Measurements from ENCODE around the gene TRIM14. TPM values are rescaled to one million over a fixed set of nuclear protein-coding genes. Genes with fewer than 3 reads are reported as not detected.

TRIM14 gene
- total RNA-seq, 1 experiment from 2014 or later: 34.5 TPM

- no peaks in the 10 kb centered on the region for H3K27me3 Mint-ChIP-seq (ENCODE audit: insufficient read depth, unreplicated experiment)
- H3K36me3 Mint-ChIP-seq (ENCODE audit: insufficient read depth, unreplicated experiment): peaks cover 40% of the 10 kb centered on the region
- peaks cover 22% of the 10 kb centered on the region for H3K4me1 ChIP-seq
- no peak for TF ChIP-seq CTCF (IDR thresholded peaks at IDR 0.05; ENCODE audit: insufficient read depth in 1 of 2, low read depth in 1 of 2, low read length in 1 of 2, severe bottlenecking in 1 of 2, unreplicated experiment in 1 of 2)
- peaks cover 9% of the 10 kb centered on the region for H3K36me3 ChIP-seq (ENCODE audit: control insufficient read depth, insufficient read depth, low read length)
- no peaks in the 10 kb centered on the region for H3K27me3 ChIP-seq (replicated peaks; ENCODE audit: control insufficient read depth, insufficient read depth, low read length)
- ChIA-PET POLR2A (no interaction called here), CTCF (interaction anchor here (1.0 to 1.1 kb wide), 2 partner anchors 11 to 13 kb away, joined by 3 to 4 read pairs; no protein-coding TSS in a partner anchor)
- no peaks in the 10 kb centered on the region for H3K9me3 Mint-ChIP-seq (ENCODE audit: unreplicated experiment)
- no peak overlapping the region for H3K27ac Mint-ChIP-seq (ENCODE audit: unreplicated experiment)
- no peak overlapping the region for H3K4me3 Mint-ChIP-seq (ENCODE audit: unreplicated experiment)
- no TSS peak for BruUV-seq (replicated peaks)
- intact Hi-C loops (cut with micrococcal nuclease; ENCODE audit: unreplicated experiment): no loop called here
- H3K4me3 ChIP-seq (ENCODE audit: low read depth, low read length): no peak overlapping the region
- no peak for DNase-seq
- peaks cover 17% of the 10 kb centered on the region for H3K4me1 Mint-ChIP-seq (ENCODE audit: low read depth, unreplicated experiment)
- H3K9me3 ChIP-seq: no peaks in the 10 kb centered on the region
Measured at GRCh38 chr9:98095401-98095800, 23.6 kb downstream of the TRIM14 start.

DNA sequence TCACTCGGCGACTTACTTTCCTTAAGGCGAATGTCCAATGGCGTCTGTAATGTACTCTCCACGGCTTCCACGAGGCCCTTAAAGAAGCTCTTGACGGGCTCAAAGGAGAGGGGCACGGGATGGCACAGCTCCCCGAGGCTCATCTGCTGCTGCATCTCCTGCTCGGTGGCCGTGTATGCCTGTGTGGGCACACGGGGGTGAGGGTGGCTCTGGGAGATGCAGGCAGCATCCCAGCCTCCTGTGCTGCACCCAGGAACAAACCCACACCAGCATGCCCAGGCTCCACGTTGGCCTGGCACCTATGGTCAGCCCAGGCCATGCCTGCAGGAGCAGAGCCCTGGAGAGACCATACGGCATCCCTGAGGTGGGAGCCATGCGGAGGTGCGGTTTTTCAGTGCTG lies 24.2 kb downstream of the TRIM14 start:
- Mint-ChIP-seq H3K27ac (ENCODE audit: unreplicated experiment) (no peak overlapping the region), H3K4me3 (ENCODE audit: unreplicated experiment) (no peak overlapping the region), H3K4me1 (ENCODE audit: low read depth, unreplicated experiment) (peaks cover 12% of the 10 kb centered on the region), H3K27me3 (ENCODE audit: insufficient read depth, unreplicated experiment) (no peaks in the 10 kb centered on the region), H3K9me3 (ENCODE audit: unreplicated experiment) (no peaks in the 10 kb centered on the region), H3K36me3 (ENCODE audit: insufficient read depth, unreplicated experiment) (peaks cover 40% of the 10 kb centered on the region)
- TF ChIP-seq CTCF (IDR thresholded peaks at IDR 0.05; ENCODE audit: insufficient read depth in 1 of 2, low read depth in 1 of 2, low read length in 1 of 2, severe bottlenecking in 1 of 2, unreplicated experiment in 1 of 2): no peak
- Histone ChIP-seq H3K36me3 (ENCODE audit: control insufficient read depth, insufficient read depth, low read length) (peaks cover 9% of the 10 kb centered on the region), H3K4me1 (peaks cover 16% of the 10 kb centered on the region), H3K9me3 (no peaks in the 10 kb centered on the region), H3K4me3 (ENCODE audit: low read depth, low read length) (no peak overlapping the region), H3K27me3 (replicated peaks; ENCODE audit: control insufficient read depth, insufficient read depth, low read length) (no peaks in the 10 kb centered on the region)
- no peak for DNase-seq
- POLR2A ChIA-PET: no interaction called here
- BruUV-seq (replicated peaks): no TSS peak
- CTCF ChIA-PET: interaction anchor here (1.0 to 1.1 kb wide), 2 partner anchors 10 to 12 kb away, joined by 3 to 4 read pairs; no protein-coding TSS in a partner anchor
- intact Hi-C loops (cut with micrococcal nuclease; ENCODE audit: unreplicated experiment): no loop called here

DNA sequence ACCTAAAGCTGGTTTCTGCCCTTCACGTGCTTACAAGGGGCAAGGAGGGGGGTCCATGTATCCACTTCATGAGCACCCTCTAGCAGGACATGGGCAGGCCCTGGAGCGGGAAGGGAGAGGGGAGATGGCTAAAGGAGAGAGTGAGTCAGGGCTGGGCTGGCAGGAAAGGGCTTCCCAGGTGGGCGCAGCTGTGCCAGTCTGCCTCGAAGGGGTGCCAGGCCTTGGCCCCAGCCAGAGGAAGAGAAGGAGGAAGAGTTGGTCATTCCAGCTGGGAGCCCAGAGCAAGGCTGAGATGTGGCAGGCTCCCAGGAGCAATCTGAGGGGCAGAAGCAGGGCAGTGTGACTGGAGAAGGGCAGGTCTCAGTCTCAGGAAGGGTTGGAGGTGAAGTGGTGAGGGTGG lies 24.7 kb downstream of the TRIM14 start:
- peaks cover 5% of the 10 kb centered on the region; the same call in 1 of the 2 replicates for H3K36me3 ChIP-seq (ENCODE audit: control insufficient read depth, insufficient read depth, low read length)
- Mint-ChIP-seq H3K4me1 (ENCODE audit: low read depth, unreplicated experiment) (peaks cover 9% of the 10 kb centered on the region), H3K27me3 (ENCODE audit: insufficient read depth, unreplicated experiment) (no peaks in the 10 kb centered on the region), H3K9me3 (ENCODE audit: unreplicated experiment) (no peaks in the 10 kb centered on the region), H3K27ac (ENCODE audit: unreplicated experiment) (no peak overlapping the region), H3K4me3 (ENCODE audit: unreplicated experiment) (no peak overlapping the region), H3K36me3 (ENCODE audit: insufficient read depth, unreplicated experiment) (peaks cover 44% of the 10 kb centered on the region)
- H3K4me3 ChIP-seq (ENCODE audit: low read depth, low read length): no peak overlapping the region
- intact Hi-C loops (cut with micrococcal nuclease; ENCODE audit: unreplicated experiment): no loop called here
- ChIA-PET CTCF (interaction anchor here (1.0 kb wide), 1 partner anchor 10 kb away, joined by 4 read pairs; no protein-coding TSS in a partner anchor), POLR2A (no interaction called here)
- no TSS peak for BruUV-seq (replicated peaks)
- H3K27me3 ChIP-seq (replicated peaks; ENCODE audit: control insufficient read depth, insufficient read depth, low read length): no peaks in the 10 kb centered on the region
- H3K4me1 ChIP-seq: peaks cover 13% of the 10 kb centered on the region
- TF ChIP-seq CTCF (IDR thresholded peaks at IDR 0.05; ENCODE audit: insufficient read depth in 1 of 2, low read depth in 1 of 2, low read length in 1 of 2, severe bottlenecking in 1 of 2, unreplicated experiment in 1 of 2): no peak
- DNase-seq: no peak
- H3K9me3 ChIP-seq: no peaks in the 10 kb centered on the region

Measured in Caco-2 (cell line).